K562 (cell line): ENCODE results near the gene RGS9BP. TPM values are rescaled to one million over a fixed set of nuclear protein-coding genes. Genes with fewer than 3 reads are reported as not detected.

ENCODE experiments used
- ATAC-seq: fragments of 200-7000 bp; cut with Tn5 transposase; 3 replicates; pipeline ENCODE4 v1.9.1; 2020; ENCODE audit warnings: moderate library complexity
- BruUV-seq: library from RNA; stranded (reverse); fragments of 400-500 nt; replicated peaks from 2 replicates; lab custom pipeline; 2021; lab: Mats Ljungman, UMichigan
- CTCF ChIA-PET: fragments of 300-600 bp; formaldehyde crosslinking; extraction: SDS; loops from one replicate; lab custom pipeline; 2021; ENCODE audit warnings: low intra/inter-chr PET ratio; lab: Yijun Ruan, JAX
- POLR2A ChIA-PET: fragments of 300-600, 350-650 bp; sonication (Branson Sonifier 250); formaldehyde crosslinking; extraction: SDS; loops from one replicate; lab custom pipeline; 2021; ENCODE audit warnings: antibody characterized with exemption, inconsistent platforms; lab: Yijun Ruan, JAX
- DNase-seq, 4 experiments: peaks; one replicate each; pipeline versions ENCODE4 v3.0.0 to v3.0.0-alpha.2; 2011 to 2018; ENCODE audit warnings: low spot score in 3 of 4, mixed read lengths in 3 of 4; ENCODE audit errors: extremely low read depth in 1 of 4
- FAIRE-seq: peaks from 2 replicates; lab custom pipeline; 2011; peaks lifted over from hg19 to GRCh38; lab: Jason Lieb, UNC
- H2AFZ ChIP-seq: 2 replicates; pipeline ENCODE4 v1.6.0; 2011; ENCODE audit warnings: low read depth, low read length, control low read depth, inconsistent platforms
- H3K27ac ChIP-seq: fragments of 200-600 bp; 3 replicates; pipeline ENCODE4 v1.8.0; 2011; ENCODE audit warnings: low read depth, mild to moderate bottlenecking, control low read depth, inconsistent platforms, low read length, moderate library complexity, mixed read lengths; ENCODE audit errors: extremely low read depth
- H3K27me3 ChIP-seq, 2 experiments: fragments of 300-600 bp in 1 of 2; 2 replicates in 1 of 2; 3 replicates in 1 of 2; pipeline versions ENCODE4 v1.6.0 to v1.8.0; 2011; ENCODE audit warnings: inconsistent platforms in 2 of 2, low read length in 2 of 2, mild to moderate bottlenecking in 1 of 2, mixed read lengths in 1 of 2, moderate library complexity in 1 of 2; ENCODE audit not compliant: control insufficient read depth in 2 of 2, insufficient read depth in 2 of 2
- H3K36me3 ChIP-seq: fragments of 300-600 bp; 3 replicates; pipeline ENCODE4 v1.8.0; 2011; ENCODE audit warnings: mild to moderate bottlenecking, low read length, inconsistent platforms; ENCODE audit not compliant: control insufficient read depth, insufficient read depth
- H3K4me1 ChIP-seq, 2 experiments: fragments of 200-600 bp in 1 of 2; replicated peaks in 1 of 2; 2 replicates in 1 of 2; 3 replicates in 1 of 2; pipeline versions ENCODE4 v1.5.1 to v1.8.0; 2011; ENCODE audit warnings: inconsistent platforms in 2 of 2, low read length in 2 of 2, mild to moderate bottlenecking in 1 of 2, mixed read lengths in 1 of 2, moderate library complexity in 1 of 2; ENCODE audit not compliant: control insufficient read depth in 2 of 2, insufficient read depth in 2 of 2
- H3K4me2 ChIP-seq: 2 replicates; pipeline ENCODE4 v1.6.1; 2011; ENCODE audit warnings: low read length, control low read depth, inconsistent platforms, mixed read lengths; ENCODE audit not compliant: insufficient read depth
- H3K4me3 ChIP-seq: fragments of 200-600 bp; sonication (generic), shearing (Covaris generic); 2 replicates; pipeline ENCODE4 v1.5.1; 2016; ENCODE audit warnings: control low read depth, inconsistent platforms
- H3K79me2 ChIP-seq: fragments of 200-600 bp; 3 replicates; pipeline ENCODE4 v1.8.0; 2011; ENCODE audit warnings: low read length, inconsistent platforms; ENCODE audit not compliant: control insufficient read depth, insufficient read depth
- H3K9ac ChIP-seq, 2 experiments: 2 replicates each; pipeline versions ENCODE4 v1.6.0 to v1.6.1; 2011; ENCODE audit warnings: low read depth in 2 of 2, low read length in 2 of 2, control low read depth in 1 of 2, inconsistent platforms in 1 of 2, mild to moderate bottlenecking in 1 of 2, mixed read lengths in 1 of 2; ENCODE audit not compliant: insufficient read depth in 1 of 2
- H3K9me1 ChIP-seq: one replicate; pipeline ENCODE4 v1.6.0; 2011; ENCODE audit warnings: inconsistent platforms, mild to moderate bottlenecking, low read length, moderate library complexity; ENCODE audit not compliant: control insufficient read depth, insufficient read depth
- H3K9me3 ChIP-seq: replicated peaks from 2 replicates; pipeline ENCODE4 v1.5.1; 2011; ENCODE audit warnings: low read depth, low read length, inconsistent platforms; ENCODE audit not compliant: control insufficient read depth, insufficient read depth
- H4K20me1 ChIP-seq: replicated peaks from 2 replicates; pipeline ENCODE4 v1.6.1; 2011; ENCODE audit warnings: low read length, inconsistent platforms, mixed read lengths; ENCODE audit not compliant: control insufficient read depth, insufficient read depth
- POLR2AphosphoS5 ChIP-seq: IDR thresholded peaks from 2 replicates; pipeline ENCODE4 v1.6.1; 2011; ENCODE audit warnings: mild to moderate bottlenecking, low read depth, low read length, moderate library complexity; ENCODE audit not compliant: control insufficient read depth, insufficient read depth
- POLR2G ChIP-seq: fragments of 200-400 bp; formaldehyde crosslinking; IDR thresholded peaks from 2 replicates; pipeline ENCODE4 v1.6.1; 2017; ENCODE audit warnings: low read depth, mild to moderate bottlenecking, antibody characterized with exemption, low read length, moderate library complexity
- SRSF7 ChIP-seq: fragments of 200-400 bp; formaldehyde crosslinking; optimal IDR thresholded peaks from 2 replicates; pipeline ENCODE3; 2017; ENCODE audit warnings: mild to moderate bottlenecking, low read depth, low read length
- TAF1 ChIP-seq: IDR thresholded peaks from 2 replicates; pipeline ENCODE4 v1.6.1; 2011; ENCODE audit warnings: mild to moderate bottlenecking, low read length, moderate library complexity; ENCODE audit not compliant: insufficient read depth, control insufficient read depth, severe bottlenecking; ENCODE audit errors: extremely low read depth
- ZNF609 ChIP-seq: sonication (generic); formaldehyde crosslinking; IDR thresholded peaks from 2 replicates; pipeline ENCODE4 v1.8.1; 2023; ENCODE audit warnings: missing genetic modification reagents, mild to moderate bottlenecking, borderline replicate concordance
- whole genome bisulfite sequencing: fragments of 100-300 bp; shearing (Covaris generic); methylation state at CpG from one replicate; pipeline ENCODE4 v1.1.6; 2016; ENCODE audit warnings: low coverage, mixed read lengths; ENCODE audit not compliant: insufficient coverage; ENCODE audit errors: missing lambda C conversion rate; 5-methylcytosine and 5-hydroxymethylcytosine counted together
- in situ Hi-C: fragments of 300-500 bp; cut with MboI; formaldehyde crosslinking; loops from 4 replicates; pipeline ENCODE4 v1.15.0; 2018; ENCODE audit warnings: inconsistent platforms, mixed read lengths
- intact Hi-C: fragments of 100-400 bp; cut with micrococcal nuclease; formaldehyde crosslinking; loops from 2 replicates; pipeline ENCODE4 v1.14.2; 2022
- polyA plus RNA-seq, 8 experiments: library from polyadenylated mRNA; depleted of rRNA in 4 of 8; stranded (reverse) in 5 of 8; unstranded in 3 of 8; fragments of >200 nt; fragmentation: Nextera tagmentation in 2 of 8; fragmentation: Illumina TruSeq in 1 of 8; extraction: Ambion mirVana in 2 of 8; extraction: Trizol in 1 of 8; gene quantifications; 2 replicates each; pipeline versions ENCODE4 v1.2.1 to v1.2.3, GENCODE V29; 2011 to 2014; ENCODE audit warnings: inconsistent platforms in 1 of 8, missing spikeins in 1 of 8
- total RNA-seq, 7 experiments: library from RNA; depleted of rRNA in 6 of 7; stranded (reverse); fragments of >200 nt in 6 of 7; fragmentation: Illumina TruSeq in 2 of 7; extraction: Trizol in 2 of 7; gene quantifications; 2 replicates each; pipeline versions ENCODE4 v1.2.1 to v1.2.3, GENCODE V29; 2011 to 2021; ENCODE audit warnings: low replicate concordance in 1 of 7

The RGS9BP gene
- total and polyA plus RNA-seq, 9 of the 15 experiments (the other 6 are each of a cell fraction or from before 2014, with no cell fraction given) = 0.03 to 1.3 (median 0.49) TPM

GRCh38 chr19:32647361-32647760 is 28.3 kb upstream of the RGS9BP start (continued):
- TF ChIP-seq ZNF609 (CRISPR knock-in tag) (no peak), POLR2AphosphoS5 (no peak)

DNA sequence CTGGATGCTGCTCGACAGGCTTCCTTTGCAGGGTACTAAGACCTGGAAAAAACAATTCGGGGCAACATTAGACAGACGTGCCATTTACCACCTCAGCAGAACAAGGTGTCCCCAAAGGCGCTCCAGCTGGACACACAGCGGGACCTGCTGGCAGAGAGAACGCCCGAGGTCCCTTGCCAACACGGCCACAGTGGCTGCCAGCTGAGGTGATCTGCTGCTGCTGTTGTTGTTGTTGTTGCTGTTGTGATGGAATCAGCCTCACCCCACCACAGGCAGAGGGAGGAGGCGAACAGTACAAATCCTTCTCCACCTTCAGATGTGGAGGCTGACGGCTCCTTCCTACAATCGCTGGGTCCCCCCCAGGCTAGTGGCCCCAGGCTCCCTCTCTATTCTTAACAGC is 25.9 kb upstream of the RGS9BP start:
- BruUV-seq = no TSS peak
- Histone ChIP-seq H3K36me3 (peaks cover 76% of the 10 kb centered on the region; the same call in 2 of the 3 replicates), H3K4me1 (no peaks in the 10 kb centered on the region), H3K9me1 (no peaks in the 10 kb centered on the region), H3K4me3 (no peak overlapping the region), H3K27ac (no peak overlapping the region), H3K79me2 (peaks cover 15% of the 10 kb centered on the region), H2AFZ (no peak overlapping the region), H3K9ac (no peak overlapping the region), H3K9me3 (no peaks in the 10 kb centered on the region), H4K20me1 (0 out of 2 replicates have a peak, but pooled peaks cover 4% of the 10 kb centered on the region), H3K27me3 (no peaks in the 10 kb centered on the region), H3K4me2 (no peak overlapping the region)
- FAIRE-seq (no peak), DNase-seq (no peak), ATAC-seq (no peak)
- WGBS = 93% methylated on average over 11 of the region's 11 CpGs
- TF ChIP-seq TAF1 (no peak), POLR2G (0 out of 2 replicates have a peak, but pooled peaks have one; percentile 26), SRSF7 (no peak)
- in situ Hi-C loops (no loop called here), intact Hi-C loops (no loop called here)
- ChIA-PET POLR2A (interaction anchor here (0.7 to 1.5 kb wide), 2 partner anchors 12 to 19 kb away, joined by 3 read pairs; no protein-coding TSS in a partner anchor), CTCF (no interaction called here)
